Ascending aorta (tissue), 2 donors: ENCODE results near the gene SLC25A39. TPM values are rescaled to one million over a fixed set of nuclear protein-coding genes. Genes with fewer than 3 reads are reported as not detected.

Source experiments
- DNase-seq, 2 donors: peaks; one replicate each; pipeline ENCODE4 v3.0.0-alpha.2; 2019; ENCODE audit warnings: low spot score in 2 of 2
- H3K27ac ChIP-seq, 2 donors: fragments of 200-600 bp; sonication (generic); one replicate each; pipeline ENCODE4 v1.5.1; 2016 to 2017; ENCODE audit warnings: mild to moderate bottlenecking in 1 of 2
- H3K27me3 ChIP-seq: fragments of 200-600 bp; sonication (generic); one replicate; pipeline ENCODE4 v1.5.1; 2017
- H3K36me3 ChIP-seq, 2 donors: fragments of 200-600 bp; sonication (generic); one replicate each; pipeline ENCODE4 v1.5.1; 2016
- H3K4me1 ChIP-seq, 2 donors: fragments of 200-600 bp; sonication (generic); one replicate each; pipeline ENCODE4 v1.5.1; 2016 to 2017; ENCODE audit warnings: mild to moderate bottlenecking in 1 of 2
- H3K4me3 ChIP-seq, 2 donors: fragments of 200-600 bp; sonication (generic); one replicate each; pipeline ENCODE4 v1.5.1; 2016 to 2017; ENCODE audit warnings: mild to moderate bottlenecking in 1 of 2
- H3K9me3 ChIP-seq, 2 donors: fragments of 200-600 bp; sonication (generic); one replicate each; pipeline ENCODE4 v1.5.1; 2016
- intact Hi-C: fragments of 100-400 bp; cut with DNase I; formaldehyde crosslinking; loops from one replicate; pipeline ENCODE4 v1.15.1; 2023
- total RNA-seq: library from RNA; depleted of rRNA; stranded (reverse); fragments of >200 nt; gene quantifications from one replicate; pipeline ENCODE4 v1.1.0, GENCODE V29; 2016
- TF ChIP-seq, protein P1 (sequence below), 3 experiments: fragments of 200-600 bp in 2 of 3; fragments of 450-650 bp in 1 of 3; sonication (generic) in 2 of 3; IDR thresholded peaks; one replicate each; pipeline ENCODE4 v1.5.1; 2016 to 2019; ENCODE audit warnings: antibody characterized with exemption in 3 of 3, mild to moderate bottlenecking in 1 of 3, moderate library complexity in 1 of 3

Gene SLC25A39
- total RNA-seq, 1 donor from 2014 or later, result 182 TPM

DNA sequence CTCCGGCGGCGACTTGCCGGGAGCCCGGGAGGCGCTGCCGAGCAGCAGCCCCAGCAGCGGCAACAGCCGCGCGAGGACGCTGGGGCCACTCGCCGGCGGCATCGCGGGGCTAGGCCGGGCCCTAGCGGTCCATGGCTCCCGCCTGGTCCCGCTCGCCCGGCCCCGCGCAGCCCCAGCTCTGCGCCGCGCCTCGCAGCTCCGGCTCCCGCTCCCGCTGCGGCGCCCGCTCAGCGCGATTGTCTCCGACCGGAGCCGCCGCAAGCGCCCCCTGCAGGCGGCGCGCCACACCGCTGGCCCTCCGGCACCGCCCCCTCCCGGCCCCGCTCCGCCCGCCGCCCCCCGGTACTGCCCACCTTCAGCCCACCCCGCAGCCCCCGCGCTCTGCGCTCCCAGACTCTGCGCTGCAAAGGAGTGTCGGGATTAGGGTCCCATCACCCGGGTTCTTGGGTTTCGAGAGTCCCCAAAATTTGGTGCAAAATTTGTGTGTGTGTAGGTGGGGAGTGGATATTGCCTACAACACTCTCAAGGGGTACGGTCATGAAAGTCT lies 39.1 kb upstream of the SLC25A39 start, which contains the start of gene FAM171A2:
TSS of gene FAM171A2 (minus strand) at position 241 of the 547 bp plus-strand sequence. CDS start at position 102, 139 bp downstream.
- intact Hi-C loops, result no loop called here
- H3K27me3 ChIP-seq, result peaks cover 12% of the 10 kb centered on the region
- H3K27ac ChIP-seq, result no peak within 1 kb of the TSS
- no peaks in the 10 kb centered on the region for H3K36me3 ChIP-seq
- no peaks in the 10 kb centered on the region for H3K9me3 ChIP-seq
- TF ChIP-seq, protein P1, sequence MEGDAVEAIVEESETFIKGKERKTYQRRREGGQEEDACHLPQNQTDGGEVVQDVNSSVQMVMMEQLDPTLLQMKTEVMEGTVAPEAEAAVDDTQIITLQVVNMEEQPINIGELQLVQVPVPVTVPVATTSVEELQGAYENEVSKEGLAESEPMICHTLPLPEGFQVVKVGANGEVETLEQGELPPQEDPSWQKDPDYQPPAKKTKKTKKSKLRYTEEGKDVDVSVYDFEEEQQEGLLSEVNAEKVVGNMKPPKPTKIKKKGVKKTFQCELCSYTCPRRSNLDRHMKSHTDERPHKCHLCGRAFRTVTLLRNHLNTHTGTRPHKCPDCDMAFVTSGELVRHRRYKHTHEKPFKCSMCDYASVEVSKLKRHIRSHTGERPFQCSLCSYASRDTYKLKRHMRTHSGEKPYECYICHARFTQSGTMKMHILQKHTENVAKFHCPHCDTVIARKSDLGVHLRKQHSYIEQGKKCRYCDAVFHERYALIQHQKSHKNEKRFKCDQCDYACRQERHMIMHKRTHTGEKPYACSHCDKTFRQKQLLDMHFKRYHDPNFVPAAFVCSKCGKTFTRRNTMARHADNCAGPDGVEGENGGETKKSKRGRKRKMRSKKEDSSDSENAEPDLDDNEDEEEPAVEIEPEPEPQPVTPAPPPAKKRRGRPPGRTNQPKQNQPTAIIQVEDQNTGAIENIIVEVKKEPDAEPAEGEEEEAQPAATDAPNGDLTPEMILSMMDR (IDR thresholded peaks at IDR 0.05), result peak; percentile 28 to 73 (median 39)
- peaks cover 5 to 6% of the 10 kb centered on the region in 2 donors for H3K4me1 ChIP-seq
- DNase-seq, result no peak
- peak within 1 kb of the TSS; percentile 66 to 75 for H3K4me3 ChIP-seq

DNA sequence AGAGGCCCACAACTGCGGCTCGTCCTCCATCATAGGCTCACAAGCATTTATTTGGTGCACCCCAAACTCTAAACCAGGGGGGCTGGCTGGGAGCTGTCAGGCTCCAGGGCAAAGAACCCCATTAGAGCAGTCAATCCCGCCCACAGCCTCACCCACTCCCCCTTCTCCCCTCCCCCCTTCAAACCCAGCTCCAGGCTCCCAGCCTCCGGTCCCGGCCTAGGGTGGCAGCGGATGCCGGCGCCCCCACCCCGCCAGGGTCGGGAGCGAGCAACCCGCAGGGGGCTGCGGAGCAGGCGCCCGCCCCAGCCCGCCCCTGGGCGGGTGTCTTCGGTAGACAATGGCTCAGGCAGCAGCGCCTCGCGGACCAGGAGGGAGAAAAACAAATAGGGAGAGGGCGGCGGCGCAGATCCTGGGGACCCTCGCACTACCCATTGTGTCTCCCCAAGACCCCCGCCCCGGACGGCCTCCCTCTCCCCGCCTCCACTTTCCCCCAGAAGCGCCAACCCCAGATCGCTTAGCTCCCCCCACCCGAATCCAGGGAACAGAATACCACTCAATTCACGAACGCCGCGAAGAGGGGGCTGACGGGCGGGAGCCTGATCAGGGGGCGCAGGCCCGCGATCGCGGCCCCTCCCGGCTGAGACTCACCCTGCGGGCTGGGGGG lies 38.5 kb upstream of the SLC25A39 start:
- intact Hi-C loops, result no loop called here
- Histone ChIP-seq H3K36me3 (no peaks in the 10 kb centered on the region), H3K4me1 (peaks cover 5 to 6% of the 10 kb centered on the region in 2 donors), H3K9me3 (no peaks in the 10 kb centered on the region), H3K4me3 (peak overlapping the region; percentile 66 to 75), H3K27ac (no peak overlapping the region), H3K27me3 (peaks cover 12% of the 10 kb centered on the region)
- TF ChIP-seq, protein P1 (IDR thresholded peaks at IDR 0.05), result no peak
- DNase-seq, result no peak

DNA sequence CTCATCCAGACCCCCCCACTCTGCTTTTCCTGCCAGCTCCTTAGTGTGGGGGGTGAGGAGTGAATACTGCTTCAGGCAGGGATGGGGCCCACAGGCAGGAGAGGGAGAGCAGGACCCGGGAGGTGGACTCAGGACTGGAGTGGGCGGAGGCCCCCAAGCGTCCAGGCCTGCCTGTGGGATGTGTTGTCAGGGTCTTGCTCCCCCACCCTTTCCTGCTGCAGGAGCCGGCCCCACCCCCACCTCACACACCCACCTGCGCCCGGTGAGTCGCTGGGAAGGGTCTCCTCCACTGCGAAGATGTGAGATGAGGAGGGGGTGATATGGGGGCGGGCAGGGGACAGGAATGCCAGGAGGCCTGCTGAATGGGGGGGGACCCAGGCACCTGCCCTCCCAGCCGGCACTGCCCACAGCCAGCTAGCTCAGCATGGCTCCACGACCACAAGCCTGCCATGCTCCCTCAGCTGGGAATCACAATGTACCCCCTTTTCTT lies 37.9 kb upstream of the SLC25A39 start:
- H3K4me3 ChIP-seq, result no peak overlapping the region

DNA sequence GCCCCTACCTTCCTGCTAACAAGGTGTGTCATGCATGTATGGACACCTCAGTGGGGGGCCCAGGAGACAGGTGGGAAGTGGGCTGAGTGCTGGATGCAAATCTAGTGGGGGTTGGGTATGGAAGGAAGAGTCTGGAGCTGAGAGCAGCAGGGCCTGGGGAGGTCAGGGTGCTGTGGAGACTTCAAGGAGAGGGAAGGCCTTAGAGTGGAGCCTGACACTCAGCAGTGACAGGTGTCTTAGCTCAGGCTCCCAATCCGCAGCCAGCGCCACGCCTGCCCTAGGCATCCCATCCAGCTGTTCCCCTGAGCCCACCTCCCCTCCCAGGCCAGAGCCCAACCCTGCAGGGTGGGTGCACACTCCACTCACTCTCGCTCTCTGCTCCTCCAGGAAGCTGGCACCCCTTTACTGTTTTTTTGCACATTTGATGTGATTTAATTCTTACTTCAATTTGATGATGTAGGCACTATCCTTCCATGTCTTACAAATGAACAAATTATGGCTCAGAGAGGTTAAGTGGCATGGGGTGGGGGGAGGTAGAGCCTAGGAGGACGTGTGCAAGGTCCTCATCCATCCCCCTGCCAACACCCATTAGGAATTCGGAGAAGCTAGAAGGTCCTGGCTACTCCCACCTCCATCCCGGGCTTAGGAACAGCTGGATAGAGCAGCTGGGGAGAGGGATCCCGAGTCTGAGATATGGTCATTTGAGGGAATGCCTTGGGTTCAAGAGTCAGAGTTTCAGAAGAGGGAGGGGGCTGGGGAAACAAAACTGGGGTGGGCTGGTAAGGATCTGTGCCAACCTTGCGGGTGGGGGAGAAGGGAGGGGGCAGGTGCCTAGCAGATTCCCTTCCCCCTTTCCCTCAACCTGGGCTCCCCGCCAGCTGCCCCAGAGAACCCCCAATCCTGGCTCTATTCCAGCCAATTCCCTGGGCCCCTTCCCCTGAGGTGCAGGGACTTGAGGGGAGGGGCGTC lies 37.0 kb upstream of the SLC25A39 start:
- intact Hi-C loops, result no loop called here
- DNase-seq, result no peak
- TF ChIP-seq, protein P1 (IDR thresholded peaks at IDR 0.05), result no peak
- Histone ChIP-seq H3K27ac (no peak overlapping the region), H3K4me1 (peaks cover 5 to 6% of the 10 kb centered on the region in 2 donors), H3K9me3 (no peaks in the 10 kb centered on the region), H3K4me3 (no peak overlapping the region), H3K36me3 (no peaks in the 10 kb centered on the region), H3K27me3 (peaks cover 12% of the 10 kb centered on the region)

More for the DNA sequence above, 37.9 kb upstream of the SLC25A39 start:
- intact Hi-C loops, result no loop called here
- H3K27ac ChIP-seq, result no peak overlapping the region
- H3K36me3 ChIP-seq, result no peaks in the 10 kb centered on the region
- TF ChIP-seq, protein P1 (IDR thresholded peaks at IDR 0.05), result no peak
- H3K9me3 ChIP-seq, result no peaks in the 10 kb centered on the region
- H3K27me3 ChIP-seq, result peaks cover 12% of the 10 kb centered on the region
- no peak for DNase-seq
- H3K4me1 ChIP-seq, result peaks cover 5 to 6% of the 10 kb centered on the region in 2 donors

DNA sequence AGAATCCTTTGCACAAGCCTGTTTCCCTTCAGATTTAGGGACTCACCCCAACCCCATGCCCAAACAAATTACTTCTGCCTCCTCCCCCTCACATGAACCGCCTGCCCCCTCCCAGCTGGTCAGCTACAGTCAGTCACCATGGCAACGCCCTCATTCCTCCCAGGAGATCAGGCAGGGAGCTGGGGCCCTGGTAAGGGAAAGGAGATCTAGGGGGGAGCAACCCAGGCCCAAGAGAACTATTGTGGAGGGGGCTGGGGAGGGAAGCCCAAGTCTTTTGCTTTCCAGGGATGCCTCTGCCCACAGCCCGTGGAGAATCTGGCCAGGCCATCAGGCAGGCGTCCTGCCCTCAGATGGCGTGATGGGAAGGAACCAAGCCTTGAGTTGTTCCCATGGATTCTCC lies 36.2 kb upstream of the SLC25A39 start:
- TF ChIP-seq, protein P1 (IDR thresholded peaks at IDR 0.05), result no peak
- DNase-seq, result no peak
- Histone ChIP-seq H3K36me3 (no peaks in the 10 kb centered on the region), H3K27ac (no peak overlapping the region), H3K4me3 (no peak overlapping the region), H3K27me3 (peaks cover 12% of the 10 kb centered on the region), H3K4me1 (peaks cover 5 to 6% of the 10 kb centered on the region in 2 donors), H3K9me3 (no peaks in the 10 kb centered on the region)
- intact Hi-C loops, result no loop called here
